Skeletal muscle satellite cell (primary cell): ENCODE measurements around the gene CTRB2.
A peak's percentile ranks its signal among the peaks of the same experiment; 100 is the strongest.
"Not testable (repeated sequence)": the region's sequence is repeated elsewhere in the genome, so short reads cannot be mapped to it uniquely, and the experiment has no call there.

Experiments used
- H3K27me3 ChIP-seq: 2 replicates; pipeline ENCODE4 v1.7.0; 2013; ENCODE audit warnings: low read length; ENCODE audit not compliant: control insufficient read depth, insufficient read depth
- H3K36me3 ChIP-seq: 2 replicates; pipeline ENCODE4 v1.7.0; 2013; ENCODE audit warnings: mild to moderate bottlenecking, control low read depth, low read length; ENCODE audit not compliant: insufficient read depth
- H3K4me1 ChIP-seq: 2 replicates; pipeline ENCODE4 v1.7.0; 2013; ENCODE audit warnings: low read length; ENCODE audit not compliant: control insufficient read depth, insufficient read depth
- H3K4me2 ChIP-seq: 2 replicates; pipeline ENCODE4 v1.7.0; 2013; ENCODE audit warnings: mild to moderate bottlenecking, low read length
- H3K4me3 ChIP-seq: 2 replicates; pipeline ENCODE4 v1.7.0; 2013; ENCODE audit warnings: low read length
- H3K9ac ChIP-seq: 2 replicates; pipeline ENCODE4 v1.7.0; 2013; ENCODE audit warnings: mild to moderate bottlenecking, low read depth, low read length, moderate library complexity
- H3K9me3 ChIP-seq: replicated peaks from 2 replicates; pipeline ENCODE4 v1.7.0; 2013; ENCODE audit warnings: mild to moderate bottlenecking, control low read depth, low read length

The CTRB2 gene

DNA sequence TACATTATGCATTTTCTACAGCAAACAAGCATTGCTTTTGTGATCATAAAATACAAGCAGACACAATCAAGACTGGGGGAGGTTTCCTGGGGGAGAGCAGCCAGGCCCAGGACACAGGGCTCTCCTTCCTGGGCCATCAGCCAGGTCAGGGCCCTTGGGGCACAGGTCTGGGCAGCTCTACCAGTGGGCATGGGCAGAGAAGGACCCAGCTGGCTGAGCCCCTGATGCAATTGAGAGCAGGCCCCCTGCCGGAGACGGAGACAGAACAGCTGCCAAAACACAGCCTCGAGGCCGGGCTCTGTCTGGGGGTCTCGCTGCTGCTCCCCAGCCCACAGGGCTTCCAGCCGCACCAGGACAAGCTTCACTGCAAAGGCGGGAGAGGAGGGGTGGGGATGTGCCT is 33.7 kb upstream of the CTRB2 start:
- Histone ChIP-seq H3K4me1 (peaks cover 52% of the 10 kb centered on the region), H3K36me3 (peaks cover 61% of the 10 kb centered on the region)
- not testable (repeated sequence) for H3K27me3 ChIP-seq, H3K4me3 ChIP-seq, H3K4me2 ChIP-seq, H3K9ac ChIP-seq, H3K9me3 ChIP-seq

DNA sequence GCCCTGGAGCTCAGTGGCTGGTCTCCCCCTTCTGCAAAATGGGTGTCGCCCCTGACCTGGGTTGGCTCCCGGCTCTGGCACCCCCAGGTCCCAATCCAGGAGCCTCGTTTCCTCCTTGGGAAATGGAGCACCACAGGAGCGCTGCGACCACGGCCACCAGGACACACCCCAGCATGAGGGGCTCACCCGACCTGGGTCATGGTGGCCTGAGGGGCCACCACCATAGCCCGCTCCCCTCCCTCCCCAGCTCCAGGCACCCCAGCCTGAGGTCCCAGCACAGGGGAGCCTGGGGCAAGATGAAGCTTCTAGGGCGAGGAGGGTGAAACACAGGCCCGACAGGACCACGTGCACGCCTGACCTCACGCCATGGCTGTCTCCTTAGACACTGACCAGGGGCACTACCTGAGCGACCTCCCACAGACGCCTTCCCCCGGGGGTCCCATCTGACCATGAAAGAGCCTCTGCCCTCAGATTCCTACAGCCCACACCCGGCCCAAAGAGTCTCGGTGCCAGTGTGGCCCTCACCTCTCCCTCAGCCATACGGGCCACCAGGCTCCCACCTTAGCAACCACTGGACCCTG is 32.7 kb upstream of the CTRB2 start:
- Histone ChIP-seq H3K9me3 (no peaks in the 10 kb centered on the region), H3K27me3 (no peaks in the 10 kb centered on the region), H3K4me3 (no peak overlapping the region), H3K4me1 (peaks cover 42% of the 10 kb centered on the region), H3K9ac (peak overlapping the region; percentile 80), H3K36me3 (peaks cover 70% of the 10 kb centered on the region), H3K4me2 (no peak overlapping the region)

DNA sequence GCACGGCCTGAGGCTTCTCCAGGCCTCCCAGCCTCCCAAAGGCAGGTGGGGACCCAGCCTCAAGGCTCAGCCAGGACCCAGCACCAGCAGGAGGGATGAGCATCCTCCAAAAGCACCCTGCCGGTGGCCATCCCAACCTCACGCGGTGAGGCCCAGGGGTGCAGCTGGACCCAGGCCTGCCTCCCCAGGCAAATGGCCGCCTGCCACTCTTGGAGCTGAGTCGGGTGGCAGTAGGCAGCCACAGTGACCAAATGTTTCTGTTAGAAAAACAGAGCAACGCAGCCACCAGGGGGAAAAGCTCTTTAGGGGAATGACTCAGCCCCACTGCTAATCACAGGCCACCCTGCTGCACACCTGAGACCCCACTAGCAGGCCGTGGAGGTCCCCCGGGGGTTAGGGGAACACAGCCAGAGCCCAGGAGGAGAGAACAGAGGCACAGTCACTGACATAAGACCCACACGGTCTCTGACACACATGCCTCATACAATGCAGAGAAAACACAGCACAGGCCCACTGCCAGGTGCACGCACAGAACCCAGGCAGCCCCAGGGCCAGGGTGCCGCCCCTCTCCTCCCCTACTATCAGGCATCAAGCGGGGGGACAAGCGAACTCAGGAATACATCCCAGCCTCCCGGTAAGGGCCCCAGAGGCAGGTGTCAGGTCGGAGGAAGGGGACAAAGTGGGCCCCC is 32.0 kb upstream of the CTRB2 start:
- Histone ChIP-seq H3K9ac (peak overlapping the region; percentile 80), H3K4me1 (peaks cover 42% of the 10 kb centered on the region), H3K4me2 (peak overlapping the region; percentile 60), H3K36me3 (peaks cover 74% of the 10 kb centered on the region), H3K27me3 (no peaks in the 10 kb centered on the region), H3K4me3 (peak overlapping the region; percentile 42), H3K9me3 (no peaks in the 10 kb centered on the region)

DNA sequence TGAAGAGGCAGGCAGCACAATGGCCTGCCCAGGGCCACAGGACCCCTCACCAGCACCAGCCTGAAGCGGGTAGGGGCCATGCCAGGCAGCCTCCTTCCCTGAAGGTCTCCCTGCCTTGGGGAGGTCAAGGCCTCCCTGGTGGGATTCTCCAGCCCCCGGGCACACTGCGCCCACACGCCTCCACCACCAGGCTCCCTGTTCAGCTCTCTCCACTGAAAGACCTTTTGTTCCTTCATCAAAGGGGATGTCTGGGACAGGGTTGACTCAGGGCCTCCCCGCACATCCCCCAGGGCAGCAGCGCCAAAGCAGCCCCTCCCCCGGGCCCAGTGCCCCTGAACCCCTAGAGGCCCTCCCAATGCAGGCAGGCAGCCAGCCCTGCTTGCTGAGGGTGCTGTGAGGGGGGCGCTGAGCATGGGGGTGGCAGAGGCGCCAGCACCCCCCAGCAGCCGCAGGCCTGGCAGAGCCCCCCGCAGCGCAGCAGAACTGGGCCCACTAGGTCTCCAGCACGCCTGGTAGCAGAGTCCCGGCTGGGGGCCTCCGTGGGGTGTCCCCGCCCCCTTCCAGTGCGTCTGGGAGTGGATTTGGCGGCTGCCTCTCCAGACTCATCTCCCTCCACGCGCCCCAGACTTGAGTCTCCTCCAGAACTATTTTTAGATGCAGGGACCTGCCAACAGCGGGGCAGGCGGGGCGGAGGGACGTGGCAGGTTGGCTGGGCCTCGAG is 31.3 kb upstream of the CTRB2 start:
- Histone ChIP-seq H3K9ac (peak overlapping the region; percentile 80), H3K27me3 (no peaks in the 10 kb centered on the region), H3K4me3 (peak overlapping the region; percentile 42), H3K4me2 (peak overlapping the region; percentile 60), H3K4me1 (peaks cover 38% of the 10 kb centered on the region), H3K36me3 (peaks cover 80% of the 10 kb centered on the region), H3K9me3 (no peaks in the 10 kb centered on the region)

DNA sequence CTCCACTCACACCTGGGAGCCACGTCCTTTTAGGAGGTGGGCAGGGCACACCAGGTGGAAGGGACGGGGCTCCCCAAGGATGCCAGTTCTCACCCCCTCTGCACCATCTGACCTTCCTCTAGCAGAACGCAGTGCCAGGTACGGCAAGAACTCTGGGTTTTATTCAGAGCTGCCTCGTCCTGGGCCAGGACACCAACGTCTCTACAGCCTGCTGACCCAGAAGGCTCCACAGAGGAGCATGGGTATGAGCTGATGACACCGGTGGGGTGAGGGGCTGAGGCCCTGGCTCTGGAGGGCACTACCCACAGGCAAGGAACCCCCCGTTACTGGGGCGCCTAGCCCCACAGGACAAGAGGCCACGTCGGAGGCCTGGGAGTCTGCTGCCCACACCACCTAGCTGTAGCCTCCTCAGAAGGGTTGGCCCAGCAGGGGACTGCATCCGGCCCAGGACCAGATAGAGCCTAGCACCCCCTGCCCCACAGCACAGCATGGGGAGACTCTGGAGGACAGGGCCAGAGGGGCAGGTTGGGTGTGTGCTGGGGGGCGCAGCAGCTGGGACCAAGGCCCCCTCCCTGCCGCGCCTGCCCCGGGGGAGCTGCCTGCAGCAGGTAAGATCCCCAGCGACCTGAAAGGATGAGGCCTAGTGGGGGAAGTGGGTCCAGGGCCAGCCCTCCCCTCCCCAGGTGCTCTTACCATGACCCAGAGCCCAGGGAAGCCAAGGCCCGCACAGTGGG is 30.6 kb upstream of the CTRB2 start:
- Histone ChIP-seq H3K9me3 (no peaks in the 10 kb centered on the region), H3K36me3 (peaks cover 83% of the 10 kb centered on the region), H3K9ac (peak overlapping the region; percentile 80), H3K27me3 (no peaks in the 10 kb centered on the region), H3K4me2 (peak overlapping the region; percentile 60), H3K4me3 (no peak overlapping the region), H3K4me1 (peaks cover 38% of the 10 kb centered on the region)

DNA sequence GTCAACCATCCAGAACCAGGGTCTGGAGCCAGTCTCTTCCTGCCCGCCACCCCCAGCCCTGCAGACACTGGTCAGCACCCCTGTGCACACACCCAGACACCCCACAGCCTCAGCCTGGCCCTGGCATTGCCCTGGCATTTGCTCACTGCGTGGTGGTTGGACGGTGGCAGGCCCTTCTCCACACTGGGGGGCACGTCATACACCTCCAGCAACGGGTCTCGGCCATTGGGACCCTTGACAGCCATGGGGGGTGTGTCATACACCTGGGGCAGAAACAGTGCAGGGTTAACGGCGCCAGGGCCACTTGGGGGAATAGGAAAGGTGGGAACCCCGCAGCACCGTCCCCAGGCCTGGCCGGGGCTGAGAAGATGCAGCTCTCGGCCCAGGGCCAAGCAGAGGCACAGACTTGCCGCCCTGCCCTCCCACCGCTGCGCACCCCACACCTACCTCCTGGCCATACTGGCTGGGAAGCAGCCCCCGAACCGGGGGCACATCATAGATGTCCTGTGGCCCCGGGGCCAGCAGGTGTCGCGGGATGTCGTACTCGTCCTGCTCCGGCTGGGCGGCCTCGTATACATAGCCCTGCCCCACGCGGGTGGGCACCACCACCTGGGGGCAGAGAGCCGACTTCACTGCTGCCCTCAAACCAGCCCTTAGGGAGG is 29.9 kb upstream of the CTRB2 start:
- Histone ChIP-seq H3K36me3 (peaks cover 79% of the 10 kb centered on the region), H3K4me2 (no peak overlapping the region), H3K9ac (no peak overlapping the region), H3K4me3 (no peak overlapping the region), H3K27me3 (no peaks in the 10 kb centered on the region), H3K4me1 (peaks cover 38% of the 10 kb centered on the region), H3K9me3 (no peaks in the 10 kb centered on the region)

DNA sequence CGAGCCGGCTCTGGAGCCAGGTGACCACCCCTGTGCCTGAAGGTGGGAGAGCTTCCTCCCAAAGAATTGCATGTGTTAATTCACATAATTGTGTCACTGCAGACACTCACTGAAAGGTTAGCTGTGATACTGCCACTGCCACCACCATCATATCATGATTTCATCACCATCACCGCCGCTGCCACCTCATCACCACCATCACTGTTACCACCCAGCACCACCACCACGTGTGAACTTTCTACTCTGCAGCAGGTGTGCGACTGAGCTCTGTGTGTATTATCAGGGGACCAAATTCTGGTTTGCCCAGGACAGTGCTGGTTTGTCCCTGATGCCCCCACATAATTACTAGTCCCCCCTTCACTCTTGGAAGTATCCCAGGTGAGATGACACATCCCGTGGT is 29.3 kb upstream of the CTRB2 start:
- Histone ChIP-seq H3K4me2 (no peak overlapping the region), H3K4me3 (no peak overlapping the region), H3K27me3 (no peaks in the 10 kb centered on the region), H3K9me3 (no peaks in the 10 kb centered on the region), H3K4me1 (peaks cover 38% of the 10 kb centered on the region), H3K9ac (no peak overlapping the region), H3K36me3 (peaks cover 78% of the 10 kb centered on the region)

DNA sequence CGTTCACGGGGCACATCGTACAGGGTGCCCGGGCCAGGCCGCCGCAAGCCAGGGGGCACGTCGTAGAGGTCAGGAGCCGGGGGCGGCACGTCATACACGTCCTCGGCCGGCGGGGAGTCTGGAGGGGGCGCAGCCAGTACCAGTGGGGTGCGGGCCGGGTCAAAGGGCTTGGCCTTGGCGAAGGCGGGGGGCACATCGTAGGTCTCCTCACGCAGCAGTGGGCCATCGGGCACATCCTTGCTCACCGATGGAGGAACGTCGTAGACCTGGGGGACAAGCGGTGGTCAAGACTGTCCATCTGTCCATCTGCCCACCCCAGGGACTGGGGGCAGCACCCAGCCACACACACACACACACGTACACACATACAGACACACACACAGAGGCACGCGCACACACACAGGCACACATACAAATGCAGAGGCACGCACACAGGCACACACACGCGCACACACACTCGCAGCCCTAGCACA is 28.8 kb upstream of the CTRB2 start:
- Histone ChIP-seq H3K4me3 (no peak overlapping the region), H3K4me1 (peaks cover 38% of the 10 kb centered on the region), H3K27me3 (no peaks in the 10 kb centered on the region), H3K4me2 (no peak overlapping the region), H3K9ac (no peak overlapping the region), H3K36me3 (peaks cover 74% of the 10 kb centered on the region), H3K9me3 (no peaks in the 10 kb centered on the region)

DNA sequence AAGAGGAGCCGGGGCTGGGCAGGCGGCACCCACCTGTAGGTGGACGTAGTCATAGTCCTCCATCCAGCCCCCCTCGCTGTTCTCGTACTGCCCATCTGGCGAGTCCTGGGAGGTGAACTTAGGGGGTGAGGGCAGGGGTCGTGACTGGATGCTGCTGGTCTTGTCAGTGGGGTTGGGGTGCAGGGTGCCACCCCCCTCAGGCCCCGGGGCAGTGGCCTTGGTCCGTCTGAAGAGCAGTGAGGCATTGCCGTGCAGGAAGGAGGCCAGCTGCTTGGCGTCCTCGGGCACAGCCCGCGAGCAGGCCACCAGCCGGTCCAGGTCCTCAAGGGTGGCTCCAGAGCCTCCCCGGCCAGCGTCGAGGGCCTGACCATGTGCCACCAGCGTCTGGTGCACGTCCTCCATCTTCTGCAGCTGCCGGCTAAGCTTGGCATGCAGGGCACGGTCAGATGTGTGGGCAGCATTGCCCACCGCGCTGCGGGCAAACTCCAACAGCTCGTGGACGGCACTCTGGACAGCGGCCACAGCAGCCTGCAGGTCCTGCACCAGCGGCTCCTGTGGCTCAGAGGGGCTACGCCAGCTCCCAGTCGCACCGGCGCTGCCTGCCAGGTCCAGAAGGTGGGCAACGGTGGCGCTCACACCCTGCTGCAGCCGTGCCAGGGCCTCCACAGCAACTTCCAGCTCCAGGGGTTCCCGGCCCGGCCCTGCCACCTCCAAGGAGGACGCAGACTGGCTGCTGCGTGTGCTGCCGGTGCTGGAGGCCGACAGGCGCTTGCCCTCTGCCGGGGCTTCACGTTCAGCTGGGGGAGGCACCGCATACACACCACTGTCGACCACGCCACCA is 28.1 kb upstream of the CTRB2 start:
- H3K9ac ChIP-seq: no peak overlapping the region
- peaks cover 76% of the 10 kb centered on the region for H3K36me3 ChIP-seq
- H3K27me3 ChIP-seq: no peaks in the 10 kb centered on the region
- peaks cover 34% of the 10 kb centered on the region for H3K4me1 ChIP-seq
- no peaks in the 10 kb centered on the region for H3K9me3 ChIP-seq
- no peak overlapping the region for H3K4me2 ChIP-seq
- H3K4me3 ChIP-seq: no peak overlapping the region

DNA sequence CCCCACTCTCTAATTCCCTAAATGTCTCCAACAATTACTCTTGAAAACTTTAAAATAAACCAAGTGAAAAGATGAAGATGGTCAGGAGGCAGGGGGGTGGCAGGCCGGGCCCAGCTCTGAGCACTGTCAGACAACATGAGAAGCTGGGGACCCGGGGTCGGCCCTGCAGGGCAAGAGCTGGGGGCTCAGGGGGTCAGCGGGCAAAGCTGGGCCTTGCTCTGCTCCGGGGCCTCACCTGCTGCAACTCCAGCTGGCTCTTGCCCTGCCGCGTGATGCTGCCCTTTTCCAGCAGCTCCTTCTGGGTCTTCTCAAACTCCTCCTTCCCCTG is 26.6 kb upstream of the CTRB2 start:
- peaks cover 19% of the 10 kb centered on the region for H3K4me1 ChIP-seq
- peaks cover 87% of the 10 kb centered on the region for H3K36me3 ChIP-seq
- H3K4me2 ChIP-seq: no peak overlapping the region
- no peaks in the 10 kb centered on the region for H3K27me3 ChIP-seq
- no peak overlapping the region for H3K4me3 ChIP-seq
- peak overlapping the region; percentile 13 for H3K9ac ChIP-seq
- no peaks in the 10 kb centered on the region for H3K9me3 ChIP-seq
